Glutamatergic neuron (in vitro differentiated cells): ENCODE data around the gene MTHFD2L. TPM values are rescaled to one million over a fixed set of nuclear protein-coding genes. Genes with fewer than 3 reads are reported as not detected.

Source experiments
- DNase-seq: peaks from one replicate; pipeline ENCODE4 v3.0.0; 2022
- H3K27ac Mint-ChIP-seq: one replicate; pipeline ENCODE4 v1.8.0; 2020; ENCODE audit warnings: mild to moderate bottlenecking, mixed read lengths, inconsistent platforms; ENCODE audit not compliant: unreplicated experiment
- H3K27me3 Mint-ChIP-seq: one replicate; pipeline ENCODE4 v1.8.0; 2020; ENCODE audit warnings: mild to moderate bottlenecking, moderate library complexity, mixed read lengths, inconsistent platforms; ENCODE audit not compliant: unreplicated experiment
- H3K36me3 Mint-ChIP-seq: one replicate; pipeline ENCODE4 v1.8.0; 2020; ENCODE audit warnings: mild to moderate bottlenecking, mixed read lengths, inconsistent platforms; ENCODE audit not compliant: unreplicated experiment
- H3K4me1 Mint-ChIP-seq: one replicate; pipeline ENCODE4 v1.8.0; 2020; ENCODE audit warnings: mild to moderate bottlenecking, low read depth, mixed read lengths, inconsistent platforms; ENCODE audit not compliant: unreplicated experiment
- H3K4me3 Mint-ChIP-seq: one replicate; pipeline ENCODE4 v1.8.0; 2020; ENCODE audit warnings: mild to moderate bottlenecking, mixed read lengths, inconsistent platforms; ENCODE audit not compliant: unreplicated experiment
- H3K9me3 Mint-ChIP-seq: one replicate; pipeline ENCODE4 v1.8.0; 2020; ENCODE audit warnings: mild to moderate bottlenecking, moderate library complexity, mixed read lengths, inconsistent platforms; ENCODE audit not compliant: unreplicated experiment
- total RNA-seq: library from RNA; stranded (reverse); fragmentation: NEBNext Ultra II Directional; extraction: Animal tissue kit (Norgen Biotek cat#: 25700); gene quantifications from one replicate; pipeline ENCODE4 v1.2.1, GENCODE V29; 2021; ENCODE audit not compliant: unreplicated experiment
- TF ChIP-seq, protein P1 (sequence below): fragments of 200-600 bp; sonication (generic); IDR thresholded peaks from one replicate; pipeline ENCODE4 v1.5.0; 2021; ENCODE audit not compliant: partially characterized antibody, unreplicated experiment

MTHFD2L gene
- total RNA-seq, 1 donor from 2014 or later: 14.0 TPM

DNA sequence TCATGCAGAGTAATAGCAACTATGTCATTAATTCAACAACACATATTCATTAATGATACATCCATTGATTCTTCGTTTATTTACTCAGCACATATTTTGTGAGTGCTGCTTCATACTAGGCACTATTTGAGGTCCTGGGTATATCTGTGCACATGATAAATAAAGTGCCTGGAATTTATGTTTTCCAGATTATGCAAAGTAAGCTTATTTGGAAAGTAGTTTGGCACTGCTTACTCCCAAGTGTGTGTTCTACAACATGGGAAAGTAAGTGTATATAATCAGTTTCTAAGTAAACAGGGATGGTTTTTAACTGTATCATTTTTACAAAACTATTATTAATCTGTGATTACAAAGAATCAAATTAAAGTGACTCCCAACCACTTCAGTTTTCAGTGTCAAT is 133.6 kb downstream of the MTHFD2L start:
- Mint-ChIP-seq H3K27ac (no peak overlapping the region), H3K27me3 (no peaks in the 10 kb centered on the region), H3K4me1 (no peaks in the 10 kb centered on the region), H3K9me3 (no peaks in the 10 kb centered on the region), H3K36me3 (no peaks in the 10 kb centered on the region), H3K4me3 (no peak overlapping the region)
- no peak for DNase-seq
- TF ChIP-seq, protein P1, sequence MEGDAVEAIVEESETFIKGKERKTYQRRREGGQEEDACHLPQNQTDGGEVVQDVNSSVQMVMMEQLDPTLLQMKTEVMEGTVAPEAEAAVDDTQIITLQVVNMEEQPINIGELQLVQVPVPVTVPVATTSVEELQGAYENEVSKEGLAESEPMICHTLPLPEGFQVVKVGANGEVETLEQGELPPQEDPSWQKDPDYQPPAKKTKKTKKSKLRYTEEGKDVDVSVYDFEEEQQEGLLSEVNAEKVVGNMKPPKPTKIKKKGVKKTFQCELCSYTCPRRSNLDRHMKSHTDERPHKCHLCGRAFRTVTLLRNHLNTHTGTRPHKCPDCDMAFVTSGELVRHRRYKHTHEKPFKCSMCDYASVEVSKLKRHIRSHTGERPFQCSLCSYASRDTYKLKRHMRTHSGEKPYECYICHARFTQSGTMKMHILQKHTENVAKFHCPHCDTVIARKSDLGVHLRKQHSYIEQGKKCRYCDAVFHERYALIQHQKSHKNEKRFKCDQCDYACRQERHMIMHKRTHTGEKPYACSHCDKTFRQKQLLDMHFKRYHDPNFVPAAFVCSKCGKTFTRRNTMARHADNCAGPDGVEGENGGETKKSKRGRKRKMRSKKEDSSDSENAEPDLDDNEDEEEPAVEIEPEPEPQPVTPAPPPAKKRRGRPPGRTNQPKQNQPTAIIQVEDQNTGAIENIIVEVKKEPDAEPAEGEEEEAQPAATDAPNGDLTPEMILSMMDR: no peak

DNA sequence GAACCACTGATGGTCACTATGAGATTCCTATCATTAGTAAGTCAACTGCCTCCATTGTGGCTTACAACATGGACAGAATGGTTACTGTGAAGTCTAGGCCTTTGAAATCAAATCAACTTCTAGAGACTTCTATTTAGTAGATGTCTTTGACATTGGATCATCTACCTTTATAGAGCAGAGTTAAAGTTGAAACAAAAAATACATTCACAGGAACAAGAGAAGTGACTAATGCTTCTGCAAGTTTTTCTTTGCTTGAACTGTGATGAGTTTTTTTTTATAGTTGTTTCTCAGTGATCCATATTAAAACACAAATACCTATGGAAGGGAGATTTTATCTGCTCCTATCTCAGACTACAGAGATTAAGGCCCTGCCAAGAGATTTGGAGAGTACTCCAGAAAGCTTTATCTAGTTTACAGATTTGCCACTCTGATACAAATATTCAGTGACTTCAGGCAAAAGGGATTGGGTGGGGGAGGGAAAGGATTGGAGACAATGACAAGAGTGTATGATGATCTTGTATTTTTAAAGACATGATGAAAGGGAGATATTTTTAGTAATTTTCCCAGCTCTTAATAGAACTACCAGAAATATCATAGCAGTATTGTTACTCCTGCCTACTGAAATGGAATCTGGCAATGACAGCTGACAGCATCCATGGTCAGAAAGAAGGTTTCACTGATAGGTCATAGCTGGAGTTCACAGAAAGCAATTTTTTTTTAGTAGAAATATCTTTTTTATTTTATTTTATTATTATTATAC is 134.4 kb downstream of the MTHFD2L start:
- Mint-ChIP-seq H3K4me1 (no peaks in the 10 kb centered on the region), H3K27me3 (no peaks in the 10 kb centered on the region), H3K36me3 (no peaks in the 10 kb centered on the region), H3K4me3 (no peak overlapping the region), H3K9me3 (no peaks in the 10 kb centered on the region), H3K27ac (no peak overlapping the region)
- TF ChIP-seq, protein P1: no peak
- no peak for DNase-seq

DNA sequence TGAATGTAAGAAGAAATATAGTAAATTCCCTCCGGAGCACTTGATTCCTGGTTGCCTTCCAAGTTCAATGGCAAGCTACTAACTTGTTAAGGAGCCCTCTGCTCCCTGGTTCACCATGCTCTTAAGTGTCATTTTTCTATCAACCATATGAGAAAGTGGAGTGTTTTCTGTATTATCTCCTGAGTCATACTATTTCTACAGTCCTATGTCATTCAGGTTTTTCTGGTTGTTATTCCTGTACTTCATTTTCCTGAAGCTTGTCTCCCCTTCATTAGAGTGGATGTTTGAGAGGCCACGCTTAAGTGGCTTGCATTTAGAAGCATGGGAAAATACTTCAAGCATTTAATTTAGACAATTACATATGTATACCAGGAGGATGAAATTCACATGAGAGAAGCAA is 135.6 kb downstream of the MTHFD2L start:
- Mint-ChIP-seq H3K4me3 (no peak overlapping the region), H3K27ac (no peak overlapping the region), H3K27me3 (no peaks in the 10 kb centered on the region), H3K9me3 (no peaks in the 10 kb centered on the region), H3K4me1 (no peaks in the 10 kb centered on the region), H3K36me3 (no peaks in the 10 kb centered on the region)
- DNase-seq: no peak
- TF ChIP-seq, protein P1: no peak

DNA sequence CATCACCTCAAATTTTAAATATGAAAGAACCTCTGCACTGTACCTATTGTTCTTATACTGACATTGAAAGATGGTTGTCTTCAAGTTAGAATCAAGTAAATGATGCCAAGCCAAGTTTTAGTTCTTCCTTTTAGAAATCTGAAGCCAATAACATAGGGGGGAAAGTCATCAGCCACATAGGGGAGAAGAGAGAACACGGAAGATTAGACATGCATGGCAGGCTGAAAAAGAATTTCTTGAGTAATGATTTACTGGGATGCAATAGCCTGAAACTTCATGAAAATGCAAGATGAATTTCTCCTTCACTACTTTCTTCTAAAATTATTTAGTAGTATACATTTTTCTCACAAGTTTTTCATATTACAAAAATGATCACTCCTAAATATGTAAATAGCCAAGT is 136.8 kb downstream of the MTHFD2L start:
- DNase-seq: no peak
- H3K36me3 Mint-ChIP-seq: no peaks in the 10 kb centered on the region
- H3K27ac Mint-ChIP-seq: no peak overlapping the region
- no peaks in the 10 kb centered on the region for H3K9me3 Mint-ChIP-seq
- TF ChIP-seq, protein P1: no peak
- no peaks in the 10 kb centered on the region for H3K27me3 Mint-ChIP-seq
- no peak overlapping the region for H3K4me3 Mint-ChIP-seq
- no peaks in the 10 kb centered on the region for H3K4me1 Mint-ChIP-seq

DNA sequence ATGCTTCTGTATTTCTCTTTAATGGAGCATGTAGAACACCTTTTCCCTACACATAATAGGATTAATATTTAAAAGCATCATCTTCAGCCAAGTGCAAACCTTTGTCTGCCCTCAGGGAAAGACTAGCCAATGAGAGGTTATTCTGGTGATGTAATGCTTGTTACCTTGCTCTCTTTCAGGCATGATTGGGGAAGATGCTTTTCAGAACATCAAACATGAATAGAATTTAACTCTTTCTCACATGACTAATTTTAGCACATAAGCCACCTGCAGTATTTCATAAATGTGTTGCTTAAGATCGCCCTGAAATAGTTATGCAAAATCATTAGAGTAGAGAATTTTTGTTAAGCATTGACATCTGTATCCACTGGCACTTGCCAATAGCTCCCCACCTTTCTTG is 139.6 kb downstream of the MTHFD2L start:
- Mint-ChIP-seq H3K27me3 (no peaks in the 10 kb centered on the region), H3K4me3 (no peak overlapping the region), H3K36me3 (no peaks in the 10 kb centered on the region), H3K4me1 (no peaks in the 10 kb centered on the region), H3K9me3 (no peaks in the 10 kb centered on the region), H3K27ac (no peak overlapping the region)
- TF ChIP-seq, protein P1: no peak
- no peak for DNase-seq
